Stomach (tissue), 4 donors: ENCODE results near the gene ERC1.

Experiments used
- CTCF ChIP-seq, 7 experiments: fragments of 450-650 bp in 4 of 7; fragments of 200-600 bp in 3 of 7; sonication (generic) in 3 of 7; IDR thresholded peaks; one replicate each; pipeline ENCODE4 v1.5.1; 2016 to 2019; ENCODE audit warnings: antibody characterized with exemption in 7 of 7, control low read depth in 2 of 7, mild to moderate bottlenecking in 1 of 7
- POLR2A ChIP-seq, 4 donors: fragments of 450-650 bp; IDR thresholded peaks; one replicate each; pipeline ENCODE4 v1.6.1; 2016; ENCODE audit warnings: antibody characterized with exemption in 4 of 4, control low read depth in 2 of 4, mild to moderate bottlenecking in 1 of 4, moderate library complexity in 1 of 4

- TF ChIP-seq CTCF (IDR thresholded peaks at IDR 0.05) (no peak), POLR2A (IDR thresholded peaks at IDR 0.05) (no peak)
Measured at GRCh38 chr12:1305063-1305434, 314.0 kb downstream of the ERC1 start.
